ENCODE results near the gene CRLF1.

DNA sequence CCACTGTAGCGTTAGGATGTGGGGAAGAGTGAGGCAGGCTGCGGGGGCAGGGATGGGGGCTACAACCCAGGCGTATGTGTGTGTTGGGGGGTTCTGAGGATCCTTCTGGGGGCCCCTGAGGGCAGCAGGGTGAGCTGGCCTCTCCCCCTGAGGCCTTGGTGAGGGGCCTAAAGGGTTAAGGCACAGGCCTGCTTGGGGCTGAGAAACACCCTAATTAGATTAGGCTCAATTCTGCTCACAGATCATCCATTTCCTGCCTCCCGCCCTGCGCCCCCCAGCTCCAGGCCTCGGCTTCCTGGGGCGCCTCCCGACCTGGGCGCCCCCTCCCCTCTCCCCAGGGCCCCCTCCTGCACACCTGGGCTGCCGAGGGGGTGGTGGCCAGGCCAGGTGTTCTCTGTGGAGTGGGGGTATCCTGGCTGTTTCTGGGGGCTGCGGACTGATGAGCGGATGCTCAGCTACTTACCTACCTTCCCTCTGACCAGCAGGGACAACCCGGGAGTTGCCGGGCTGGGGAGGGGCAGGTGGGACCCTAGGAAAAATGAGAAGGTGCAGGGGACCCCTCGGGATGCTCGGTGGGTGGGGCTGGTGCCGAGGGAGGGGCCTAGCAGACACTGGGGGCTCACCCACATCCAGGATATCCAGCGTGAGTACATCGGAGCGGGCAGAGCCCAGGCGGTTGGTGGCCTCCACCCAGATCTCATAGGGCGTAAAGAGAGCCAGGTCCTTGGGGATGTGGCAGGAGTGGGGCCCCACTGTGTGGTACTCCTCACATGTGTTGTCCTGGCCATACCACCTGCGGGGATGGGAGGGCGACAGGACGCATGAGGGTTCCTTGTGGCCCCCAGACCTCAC lies 8.6 kb downstream of the CRLF1 start:
- no peak for TF ChIP-seq CTCF (conservative IDR thresholded peaks at IDR 0.05; ENCODE audit: low read depth in 2 of 2)
- no peak for TF ChIP-seq STAT1 (IDR thresholded peaks at IDR 0.05; ENCODE audit: unreplicated experiment)
- TF ChIP-seq ZNF114 (CRISPR knock-in tag; IDR thresholded peaks at IDR 0.05) = no peak
- no peak for TF ChIP-seq EZH2 (IDR thresholded peaks at IDR 0.05; ENCODE audit: low read depth, unreplicated experiment)
- TF ChIP-seq REST (IDR thresholded peaks at IDR 0.05; ENCODE audit: unreplicated experiment) = no peak
- TF ChIP-seq CREB1 (CRISPR knock-in tag; IDR thresholded peaks at IDR 0.05; ENCODE audit: low read depth) = no peak
- no peak for TF ChIP-seq POLR2AphosphoS5 (IDR thresholded peaks at IDR 0.05; ENCODE audit: low read depth)
- no peak for TF ChIP-seq ZNF331 (CRISPR knock-in tag; IDR thresholded peaks at IDR 0.05; ENCODE audit: low read depth)
- no peak for TF ChIP-seq NANOG (IDR thresholded peaks at IDR 0.05; ENCODE audit: borderline replicate concordance)
- no peak for TF ChIP-seq JUNB (IDR thresholded peaks at IDR 0.05; ENCODE audit: unreplicated experiment)
- no peak for TF ChIP-seq EZH2phosphoT487 (IDR thresholded peaks at IDR 0.05; ENCODE audit: unreplicated experiment)
